Retinal pigment epithelial cell (primary cell): ENCODE results near the gene ACP1.

Experiments
- DNase-seq: peaks from one replicate; pipeline ENCODE4 v3.0.0-alpha.2; 2010; ENCODE audit warnings: low read depth
- H3K4me3 ChIP-seq: 2 replicates; pipeline ENCODE4 v1.5.1; 2011; ENCODE audit warnings: mild to moderate bottlenecking, low read length, control low read depth, moderate library complexity
- TF ChIP-seq, protein P1 (sequence below): conservative IDR thresholded peaks from 2 replicates; pipeline ENCODE4 v1.5.1; 2011; ENCODE audit warnings: low read depth, low read length, control low read depth, inconsistent platforms

Gene ACP1

DNA sequence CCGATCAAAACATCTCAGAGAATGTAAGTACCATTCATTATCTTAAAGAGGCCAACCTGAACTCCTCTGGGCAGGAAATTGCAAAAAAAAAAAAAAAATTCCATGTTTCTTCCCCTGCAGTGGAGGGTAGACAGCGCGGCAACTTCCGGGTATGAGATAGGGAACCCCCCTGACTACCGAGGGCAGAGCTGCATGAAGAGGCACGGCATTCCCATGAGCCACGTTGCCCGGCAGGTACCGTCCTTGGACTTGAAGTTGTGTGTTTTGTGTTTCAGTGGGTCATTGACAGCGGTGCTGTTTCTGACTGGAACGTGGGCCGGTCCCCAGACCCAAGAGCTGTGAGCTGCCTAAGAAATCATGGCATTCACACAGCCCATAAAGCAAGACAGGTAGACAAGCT, 7.2 kb downstream of the ACP1 start:
- no peak for DNase-seq
- TF ChIP-seq, protein P1, sequence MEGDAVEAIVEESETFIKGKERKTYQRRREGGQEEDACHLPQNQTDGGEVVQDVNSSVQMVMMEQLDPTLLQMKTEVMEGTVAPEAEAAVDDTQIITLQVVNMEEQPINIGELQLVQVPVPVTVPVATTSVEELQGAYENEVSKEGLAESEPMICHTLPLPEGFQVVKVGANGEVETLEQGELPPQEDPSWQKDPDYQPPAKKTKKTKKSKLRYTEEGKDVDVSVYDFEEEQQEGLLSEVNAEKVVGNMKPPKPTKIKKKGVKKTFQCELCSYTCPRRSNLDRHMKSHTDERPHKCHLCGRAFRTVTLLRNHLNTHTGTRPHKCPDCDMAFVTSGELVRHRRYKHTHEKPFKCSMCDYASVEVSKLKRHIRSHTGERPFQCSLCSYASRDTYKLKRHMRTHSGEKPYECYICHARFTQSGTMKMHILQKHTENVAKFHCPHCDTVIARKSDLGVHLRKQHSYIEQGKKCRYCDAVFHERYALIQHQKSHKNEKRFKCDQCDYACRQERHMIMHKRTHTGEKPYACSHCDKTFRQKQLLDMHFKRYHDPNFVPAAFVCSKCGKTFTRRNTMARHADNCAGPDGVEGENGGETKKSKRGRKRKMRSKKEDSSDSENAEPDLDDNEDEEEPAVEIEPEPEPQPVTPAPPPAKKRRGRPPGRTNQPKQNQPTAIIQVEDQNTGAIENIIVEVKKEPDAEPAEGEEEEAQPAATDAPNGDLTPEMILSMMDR = no peak
- no peak overlapping the region for H3K4me3 ChIP-seq

DNA sequence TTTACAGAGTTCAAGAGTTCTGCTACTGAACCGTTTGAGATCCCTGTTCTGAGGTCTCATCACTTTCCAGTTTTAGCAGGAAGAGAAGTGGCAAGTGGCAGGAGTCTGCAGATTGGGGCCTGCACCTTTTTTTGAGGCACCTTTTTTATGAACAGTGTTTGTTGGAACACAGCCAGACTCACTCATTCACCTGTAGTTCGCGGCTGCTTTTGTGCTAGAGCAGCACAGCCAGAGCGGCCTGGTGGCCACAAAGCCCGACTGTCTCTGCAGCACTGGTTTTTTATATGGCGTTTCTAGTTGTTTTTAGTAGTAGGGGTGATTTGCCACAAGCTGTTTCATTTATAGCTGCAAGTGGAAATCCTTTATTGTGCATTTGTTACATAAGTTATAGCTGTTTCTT, 8.6 kb downstream of the ACP1 start:
- H3K4me3 ChIP-seq = no peak overlapping the region
- no peak for DNase-seq
- TF ChIP-seq, protein P1 = no peak

DNA sequence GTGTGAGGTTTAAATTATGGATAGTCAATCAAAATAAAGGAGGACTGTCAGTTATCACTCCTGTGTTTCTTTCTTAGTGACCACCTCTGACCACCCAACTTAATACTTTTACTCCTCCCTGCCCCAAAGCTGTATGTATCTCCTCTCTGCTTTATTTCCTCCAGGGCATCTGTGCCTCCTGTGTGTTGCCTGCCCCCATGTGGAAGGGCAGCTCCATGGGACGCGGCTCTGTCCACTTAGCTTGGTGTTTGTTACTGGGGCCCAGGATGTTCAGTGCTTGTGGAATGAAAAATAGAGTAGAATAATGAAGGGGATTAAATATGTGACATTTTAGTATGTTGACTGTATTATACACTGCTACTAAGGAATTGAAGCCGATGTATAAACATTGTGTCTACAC, 9.8 kb downstream of the ACP1 start:
- H3K4me3 ChIP-seq = no peak overlapping the region
- TF ChIP-seq, protein P1 = no peak
- no peak for DNase-seq

DNA sequence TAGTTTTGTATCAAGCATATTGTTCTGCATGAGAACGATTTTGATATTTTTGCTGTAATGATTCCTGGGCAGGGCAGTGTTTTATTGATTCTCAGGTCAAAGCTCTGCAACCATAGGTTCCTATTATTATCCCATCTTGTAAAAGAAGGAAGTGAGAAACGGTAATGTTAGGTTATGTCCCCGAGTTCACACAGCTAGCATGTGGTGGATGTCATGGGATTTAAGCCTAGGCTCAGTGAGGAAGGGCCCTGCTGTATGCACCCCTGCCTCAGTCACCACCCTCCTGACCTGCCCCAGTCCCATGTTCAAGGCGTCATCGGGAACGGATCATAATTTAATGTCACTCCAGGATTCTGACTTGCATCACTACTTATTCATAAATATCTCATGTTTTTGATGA, 10.7 kb downstream of the ACP1 start:
- H3K4me3 ChIP-seq = no peak overlapping the region
- TF ChIP-seq, protein P1 = no peak
- no peak for DNase-seq

DNA sequence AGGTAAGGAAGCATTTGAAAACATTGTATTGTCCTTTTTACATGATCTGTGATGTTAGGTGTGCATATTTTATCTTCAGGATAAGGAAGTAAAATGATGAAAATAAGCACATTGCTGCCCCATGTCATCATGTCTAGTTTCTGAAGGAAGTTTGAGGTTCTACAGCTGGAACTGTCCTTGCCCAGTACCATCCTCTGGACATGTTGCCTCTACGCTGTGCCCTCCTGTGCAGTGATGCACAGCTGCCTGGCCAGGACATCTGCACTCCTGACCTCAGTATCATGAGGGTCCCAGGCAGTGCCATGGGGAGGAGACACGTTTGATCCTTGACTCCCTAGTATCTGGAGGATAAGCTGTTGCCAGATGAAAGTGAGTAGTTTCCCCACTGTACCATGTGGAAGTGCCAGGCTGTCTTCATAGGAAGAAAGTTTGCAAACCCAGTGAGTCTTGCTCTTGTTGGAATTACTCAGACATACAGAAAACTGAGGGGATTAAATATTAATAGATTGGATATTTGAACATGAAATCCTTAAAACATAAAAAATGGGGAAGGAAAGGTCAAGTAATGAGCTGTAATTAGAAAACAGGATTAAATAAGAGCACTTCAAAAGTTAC, 13.7 kb downstream of the ACP1 start:
- TF ChIP-seq, protein P1 = no peak
- DNase-seq = no peak
- no peak overlapping the region for H3K4me3 ChIP-seq

DNA sequence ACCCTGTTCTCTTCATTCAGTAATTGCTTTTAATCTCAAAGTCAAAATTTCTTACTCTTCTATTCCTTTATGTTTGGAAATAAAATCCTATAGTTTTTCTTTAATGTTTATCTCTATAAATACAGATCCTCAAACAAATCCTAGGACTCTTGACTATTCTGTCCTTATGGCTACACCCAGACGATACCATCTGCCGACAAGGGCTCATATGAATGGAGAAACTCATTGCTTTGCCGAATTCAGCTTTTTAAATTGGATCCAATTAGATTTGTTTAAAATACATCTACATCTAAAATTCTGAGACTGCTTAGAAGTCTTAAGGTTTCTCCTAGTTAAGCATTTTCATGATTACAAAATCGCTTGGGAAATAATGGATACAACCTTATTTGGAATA, 14.2 kb downstream of the ACP1 start:
- DNase-seq = no peak

DNA sequence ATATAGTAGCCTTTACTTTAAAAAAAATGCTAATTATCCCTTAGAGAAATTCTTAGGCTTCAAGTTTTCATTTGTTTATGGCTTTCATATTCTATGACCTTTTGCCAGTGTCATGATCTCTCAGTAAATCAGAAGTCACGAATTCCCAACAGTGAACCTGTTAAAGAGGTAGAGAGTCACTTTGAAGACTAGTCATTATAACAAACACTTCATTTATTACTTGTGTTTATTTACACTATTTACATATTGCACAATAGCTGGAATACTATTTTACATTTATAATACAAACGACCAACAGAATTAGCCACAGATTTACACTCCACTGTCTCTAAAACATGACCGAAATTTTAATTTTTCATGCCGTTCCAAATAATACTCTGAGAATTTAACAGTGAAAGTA, 14.6 kb downstream of the ACP1 start:
- DNase-seq = no peak
- TF ChIP-seq, protein P1 = no peak
- H3K4me3 ChIP-seq = no peak overlapping the region

More for the DNA sequence above, 14.2 kb downstream of the ACP1 start:
- TF ChIP-seq, protein P1 = no peak
- no peak overlapping the region for H3K4me3 ChIP-seq
